ENCODE results near the gene ABHD2. TPM values are rescaled to one million over a fixed set of nuclear protein-coding genes. Genes with fewer than 3 reads are reported as not detected.
"Not testable (repeated sequence)": the region's sequence is repeated elsewhere in the genome, so short reads cannot be mapped to it uniquely, and the experiment has no call there.

ABHD2 gene
- total and polyA plus RNA-seq, 8 donors: 7.9 to 151 (median 117) TPM

DNA sequence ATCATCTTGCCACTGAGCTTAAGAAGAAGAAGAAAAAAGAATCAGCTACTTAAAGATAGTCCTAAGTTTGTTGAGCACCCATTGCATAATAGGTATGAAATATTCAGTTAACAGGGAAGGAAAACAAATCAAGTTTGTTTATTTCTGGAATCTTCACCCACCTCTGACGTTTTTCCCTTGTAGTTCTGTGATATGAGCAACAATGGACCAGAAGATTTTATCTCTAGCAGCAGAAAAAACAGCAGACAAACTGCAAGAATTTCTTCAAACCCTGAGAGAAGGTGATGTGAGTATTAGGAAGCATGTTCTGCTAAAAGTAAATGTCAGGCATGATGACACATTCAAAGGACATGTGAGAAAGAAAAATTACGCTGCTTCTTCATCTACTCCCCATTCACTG, 159.2 kb downstream of the ABHD2 start:
- H3K4me1 ChIP-seq: no peaks in the 10 kb centered on the region
- DNase-seq (no peak), ATAC-seq (no peak), FAIRE-seq (no peak)
- WGBS, 2 donors: 66 to 72% methylated on average over 2 of the region's 2 CpGs
- no peaks in the 10 kb centered on the region for H3K9me3 ChIP-seq
- H3K27me3 ChIP-seq: no peaks in the 10 kb centered on the region
- TF ChIP-seq, protein P1, sequence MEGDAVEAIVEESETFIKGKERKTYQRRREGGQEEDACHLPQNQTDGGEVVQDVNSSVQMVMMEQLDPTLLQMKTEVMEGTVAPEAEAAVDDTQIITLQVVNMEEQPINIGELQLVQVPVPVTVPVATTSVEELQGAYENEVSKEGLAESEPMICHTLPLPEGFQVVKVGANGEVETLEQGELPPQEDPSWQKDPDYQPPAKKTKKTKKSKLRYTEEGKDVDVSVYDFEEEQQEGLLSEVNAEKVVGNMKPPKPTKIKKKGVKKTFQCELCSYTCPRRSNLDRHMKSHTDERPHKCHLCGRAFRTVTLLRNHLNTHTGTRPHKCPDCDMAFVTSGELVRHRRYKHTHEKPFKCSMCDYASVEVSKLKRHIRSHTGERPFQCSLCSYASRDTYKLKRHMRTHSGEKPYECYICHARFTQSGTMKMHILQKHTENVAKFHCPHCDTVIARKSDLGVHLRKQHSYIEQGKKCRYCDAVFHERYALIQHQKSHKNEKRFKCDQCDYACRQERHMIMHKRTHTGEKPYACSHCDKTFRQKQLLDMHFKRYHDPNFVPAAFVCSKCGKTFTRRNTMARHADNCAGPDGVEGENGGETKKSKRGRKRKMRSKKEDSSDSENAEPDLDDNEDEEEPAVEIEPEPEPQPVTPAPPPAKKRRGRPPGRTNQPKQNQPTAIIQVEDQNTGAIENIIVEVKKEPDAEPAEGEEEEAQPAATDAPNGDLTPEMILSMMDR (IDR thresholded peaks at IDR 0.05): no peak
- intact Hi-C loops (cut with DNase I): no loop called here
- H3K27ac ChIP-seq: no peak overlapping the region
- H3K36me3 ChIP-seq: no peaks in the 10 kb centered on the region
- H3K4me3 ChIP-seq: no peak overlapping the region

DNA sequence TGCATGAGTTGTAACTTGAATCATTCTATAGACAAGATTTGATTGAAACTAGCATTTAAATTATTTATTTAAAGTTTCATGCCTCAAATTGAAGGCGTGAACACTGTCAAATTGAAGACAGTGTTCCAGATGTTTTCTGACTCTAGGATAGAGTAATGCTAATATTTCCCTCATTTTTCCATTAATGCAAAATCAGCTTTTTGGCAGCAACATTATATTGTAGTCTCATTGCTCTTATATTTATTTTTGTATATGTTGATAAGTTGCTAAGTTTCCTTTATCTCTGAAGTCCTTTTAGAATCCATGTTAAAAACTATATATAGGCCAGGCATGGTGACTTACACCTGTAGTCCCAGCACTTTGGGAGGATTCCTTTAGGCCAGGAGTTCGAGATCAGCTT, 160.3 kb downstream of the ABHD2 start:
- no peaks in the 10 kb centered on the region for H3K9me3 ChIP-seq
- no peak for DNase-seq

DNA sequence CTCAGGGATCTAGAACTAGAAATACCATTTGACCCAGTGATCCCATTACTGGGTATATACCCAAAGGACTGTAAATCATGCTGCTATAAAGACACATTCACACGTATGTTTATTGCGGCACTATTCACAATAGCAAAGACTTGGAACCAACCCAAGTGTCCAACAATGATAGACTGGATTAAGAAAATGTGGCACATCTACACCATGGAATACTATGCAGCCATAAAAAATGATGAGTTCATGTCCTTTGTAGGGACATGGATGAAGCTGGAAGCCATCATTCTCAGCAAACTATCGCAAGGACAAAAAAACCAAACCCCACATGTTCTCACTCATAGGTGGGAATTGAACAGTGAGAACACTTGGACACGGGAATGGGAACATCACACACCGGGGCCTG, 161.9 kb downstream of the ABHD2 start:
- H3K36me3 ChIP-seq; H3K27ac ChIP-seq; H3K27me3 ChIP-seq; H3K9me3 ChIP-seq; intact Hi-C loops (cut with DNase I); DNase-seq; FAIRE-seq; H3K4me1 ChIP-seq; H3K4me3 ChIP-seq; ATAC-seq: not testable (repeated sequence)
- 91 to 94% methylated on average over 5 of the region's 5 CpGs for WGBS, 2 donors

More for the DNA sequence above, 160.3 kb downstream of the ABHD2 start:
- Histone ChIP-seq H3K27ac (no peak overlapping the region), H3K4me1 (no peaks in the 10 kb centered on the region), H3K4me3 (no peak overlapping the region), H3K36me3 (no peaks in the 10 kb centered on the region), H3K27me3 (no peaks in the 10 kb centered on the region)
- no peak for ATAC-seq
- 98 to 99% methylated on average over 2 of the region's 2 CpGs for WGBS, 2 donors
- TF ChIP-seq, protein P1 (IDR thresholded peaks at IDR 0.05): no peak
- intact Hi-C loops (cut with DNase I): no loop called here
- no peak for FAIRE-seq

Other genes starting within 250 kb of the ABHD2 start
- 1 to 10 TPM in 4 of 6 donors, under 1 TPM in 2; 0.32 to 3.7 (median 1.3) TPM for gene HAPLN3, start 192.9 kb upstream of the ABHD2 start, total RNA-seq
- gene HAPLN3, start 192.9 kb upstream of the ABHD2 start, polyA plus RNA-seq: 1 to 10 TPM; 2.7 to 3.1 TPM
- 10 to 100 TPM in 4 of 6 donors, 1 to 10 TPM in 2; 6.1 to 34.3 (median 16.5) TPM for gene MFGE8, start 175.1 kb upstream of the ABHD2 start, total RNA-seq
- gene MFGE8, start 175.1 kb upstream of the ABHD2 start, polyA plus RNA-seq: 10 to 100 TPM; 33.1 to 34.5 TPM
- gene RLBP1, start 133.1 kb downstream of the ABHD2 start, total RNA-seq: not detected
- under 1 TPM in 1 of 2 donors, not detected in 1; 0.19 TPM for gene RLBP1, start 133.1 kb downstream of the ABHD2 start, polyA plus RNA-seq
- gene FANCI, start 155.5 kb downstream of the ABHD2 start, total RNA-seq: 1 to 10 TPM; 1.9 to 4.8 (median 3.5) TPM
- gene FANCI, start 155.5 kb downstream of the ABHD2 start, polyA plus RNA-seq: 1 to 10 TPM; 1.5 to 3.1 TPM
- 10 to 100 TPM; 19.3 to 38.1 (median 23.0) TPM for gene POLG, start 246.4 kb downstream of the ABHD2 start, total RNA-seq
- gene POLG, start 246.4 kb downstream of the ABHD2 start, polyA plus RNA-seq: 10 to 100 TPM; 48.5 to 52.0 TPM